Measurements from ENCODE around the gene LUZP1.

DNA sequence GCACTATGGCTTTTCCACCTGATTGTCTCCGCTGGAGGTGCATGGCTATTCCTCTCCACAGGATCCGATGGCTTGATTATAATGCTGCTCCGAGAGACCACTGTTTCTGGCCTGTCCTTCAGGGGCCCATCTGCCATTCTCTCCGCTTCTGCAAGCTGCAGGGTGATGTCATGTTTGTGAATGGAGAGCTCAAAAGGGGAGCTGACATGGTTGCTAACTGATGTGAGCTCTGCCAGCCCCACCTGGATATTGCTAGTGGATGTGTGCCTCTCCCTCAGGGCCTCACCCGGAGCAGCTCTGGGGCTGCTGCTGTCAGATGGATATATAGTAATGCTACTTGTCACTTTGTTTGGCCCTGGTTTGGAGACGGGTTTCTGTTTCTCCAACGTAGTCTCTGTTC, 77.1 kb downstream of the LUZP1 start:
- TF ChIP-seq POLR2AphosphoS5 (IDR thresholded peaks at IDR 0.05; ENCODE audit: low read depth, low read length) = no peak
- TF ChIP-seq TAF1 (IDR thresholded peaks at IDR 0.05; ENCODE audit: borderline replicate concordance, low read depth, low read length) = no peak

Data from GM12892 (cell line).